ENCODE results near the gene PEX6.

The PEX6 gene

DNA sequence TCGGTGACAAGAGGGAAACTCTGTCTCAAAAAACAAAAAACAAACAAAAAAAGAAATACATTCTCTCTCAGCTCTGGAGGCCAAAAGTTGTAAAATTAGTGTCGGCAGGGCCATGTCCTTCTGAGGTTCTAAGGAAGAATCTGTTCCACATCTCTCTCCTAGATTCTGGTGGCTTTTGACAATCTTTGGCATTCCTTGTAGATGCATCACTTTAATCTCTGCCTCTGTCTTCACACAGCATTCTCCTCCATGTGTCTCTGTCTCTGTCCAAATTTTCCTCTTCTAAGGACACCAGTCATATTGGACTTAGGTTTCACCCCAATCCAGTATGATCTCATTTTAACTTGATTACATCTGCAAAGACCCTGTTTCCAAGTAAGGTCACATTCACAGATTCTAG is 14.5 kb upstream of the PEX6 start:
- no peak for DNase-seq

DNA sequence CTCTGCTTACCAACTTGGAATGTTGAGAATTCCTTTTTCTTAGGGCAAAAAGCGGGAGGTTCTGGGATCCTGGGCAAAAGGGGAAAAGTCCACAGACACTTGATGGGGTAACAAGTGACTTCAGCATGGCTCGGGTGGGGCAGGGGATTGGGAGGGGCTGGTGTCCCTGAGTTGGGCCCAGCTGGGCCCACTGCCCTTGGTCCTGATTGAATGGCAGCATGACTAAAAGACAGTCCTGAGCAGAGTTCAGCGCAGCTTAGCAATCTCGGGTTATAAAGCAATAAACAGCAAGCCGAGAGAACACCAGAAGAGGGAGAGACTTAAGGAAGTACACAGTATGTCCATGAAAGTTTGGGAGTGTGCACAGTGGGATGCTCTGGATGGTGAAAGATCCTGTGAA is 10.9 kb upstream of the PEX6 start:
- no peak for DNase-seq

DNA sequence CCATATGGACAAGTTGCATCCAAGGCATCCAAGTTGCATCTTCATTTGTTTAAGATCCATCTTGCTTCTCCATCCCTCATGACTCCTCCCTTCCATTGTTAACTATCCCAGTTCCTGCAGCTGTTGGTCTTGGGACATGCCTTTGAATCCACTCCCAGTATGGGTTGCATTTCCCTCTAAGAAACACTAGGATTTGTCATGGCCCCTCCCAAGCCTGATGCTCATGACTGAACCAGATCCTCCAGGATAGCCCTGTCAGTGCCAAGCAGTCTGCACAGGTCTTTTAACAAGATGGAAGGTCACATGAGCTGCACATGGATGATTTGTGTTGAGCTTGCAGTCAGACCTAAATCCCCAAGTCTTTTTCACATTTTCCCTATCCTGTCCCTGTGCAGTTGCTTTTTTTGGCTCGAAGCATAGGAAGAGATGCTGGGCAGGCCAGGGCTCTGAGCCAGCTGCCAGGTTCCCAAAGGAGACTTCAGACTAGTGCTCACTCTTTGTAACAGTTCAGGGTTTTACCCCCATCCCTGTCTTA is 9.6 kb upstream of the PEX6 start:
- DNase-seq: no peak

GRCh38 chr6:42987533-42988451 is 8.8 kb upstream of the PEX6 start:
- no peak for DNase-seq

GRCh38 chr6:42984924-42985475 is 6.0 kb upstream of the PEX6 start:
- no peak for DNase-seq

GRCh38 chr6:42984001-42984923 is 5.3 kb upstream of the PEX6 start, which contains the start of gene PPP2R5D:
PPP2R5D (plus strand) TSS chr6:42984570; CDS start chr6:42984678, 108 bp downstream.
- DNase-seq: peak; percentile 98

DNA sequence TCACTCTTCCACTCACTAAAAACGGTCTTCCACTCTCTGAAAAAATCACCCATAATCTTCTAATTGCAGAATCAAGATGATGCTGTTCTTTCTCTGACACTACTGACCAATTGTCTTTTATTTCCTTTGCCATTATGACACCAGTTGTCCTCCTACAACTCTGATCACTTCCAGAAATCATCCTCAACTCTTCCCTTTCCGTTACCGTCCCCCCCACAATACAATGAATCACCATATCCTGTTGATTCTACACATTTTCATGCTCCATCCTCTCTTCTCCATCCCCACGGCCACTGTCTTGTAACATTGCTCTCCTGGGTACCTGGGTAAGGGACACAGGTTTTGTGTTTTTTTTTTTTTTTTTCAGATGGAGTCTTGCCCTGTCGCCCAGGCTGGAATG is 2.9 kb upstream of the PEX6 start:
- DNase-seq: no peak

GRCh38 chr6:42979523-42980177 is 669 bp upstream of the PEX6 start:
- DNase-seq: no peak

DNA sequence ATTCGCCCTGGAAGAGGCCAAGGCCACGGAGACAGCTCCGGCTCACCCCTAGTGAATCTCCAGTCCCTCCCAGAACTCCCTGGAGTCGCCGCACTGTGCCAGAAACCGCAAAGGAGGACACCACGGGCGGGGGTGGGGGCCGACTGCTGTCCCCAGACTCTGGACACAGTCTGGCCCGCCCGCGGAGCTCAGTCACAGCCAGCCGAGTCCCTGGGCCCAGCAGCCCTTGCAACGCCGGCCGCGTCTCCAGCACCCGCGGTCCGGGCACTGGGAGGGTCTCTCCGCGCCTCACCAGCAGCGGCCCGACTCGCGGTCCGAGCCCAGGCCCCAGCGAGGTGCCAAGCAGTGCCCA is 518 bp downstream of the PEX6 start:
- no peak for DNase-seq

DNA sequence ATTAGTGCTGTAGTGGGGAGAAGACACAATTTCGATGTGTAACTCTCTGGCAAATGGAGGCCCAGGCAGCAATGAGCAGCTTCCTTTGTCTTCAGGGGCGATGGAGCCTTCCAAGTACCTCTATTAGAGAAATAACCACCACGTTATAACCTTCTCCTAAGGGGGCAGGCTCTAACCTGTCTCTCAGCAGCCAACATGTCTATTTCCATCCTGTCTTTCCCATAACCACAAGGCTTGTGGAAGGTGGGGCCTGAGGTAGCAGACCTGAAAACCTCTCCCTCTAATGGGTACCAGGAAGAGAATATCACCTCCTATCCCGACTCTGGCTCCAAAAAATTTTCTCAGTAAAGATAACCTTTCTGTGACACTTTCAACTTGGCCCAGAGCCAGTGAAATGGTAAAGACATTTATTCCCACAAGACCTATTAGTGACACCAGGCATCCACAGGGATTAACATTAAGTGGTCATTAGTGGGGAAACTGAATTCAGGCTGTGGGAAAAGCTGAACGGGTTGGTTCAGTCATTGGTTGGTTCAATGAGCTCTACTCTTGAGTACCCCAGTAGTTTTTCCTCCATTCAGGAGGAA is 4.0 kb downstream of the PEX6 start:
- peak; percentile 27 for DNase-seq

DNA sequence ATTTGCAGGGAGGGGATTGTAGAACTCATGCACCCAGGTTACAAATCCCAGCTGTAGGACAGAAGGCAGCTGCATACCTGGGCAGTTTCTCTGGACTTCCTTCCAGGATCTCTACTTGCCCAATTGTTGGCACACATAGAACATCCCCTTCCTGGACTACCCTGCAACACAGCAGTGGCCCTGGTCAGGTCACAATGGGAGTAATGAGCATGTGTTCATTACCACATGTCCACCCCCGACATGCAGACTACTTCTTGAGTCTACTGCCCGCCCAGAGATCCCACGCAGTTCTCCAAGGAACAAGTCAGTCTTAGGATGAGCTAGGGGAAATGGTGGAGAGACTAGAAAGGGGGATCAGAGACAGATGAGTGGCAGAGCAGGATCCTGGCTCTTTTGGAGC is 5.1 kb downstream of the PEX6 start:
- no peak for DNase-seq

GRCh38 chr6:42971746-42972327 is 7.1 kb downstream of the PEX6 start:
- no peak for DNase-seq

GRCh38 chr6:42970871-42971612 is 7.9 kb downstream of the PEX6 start:
- no peak for DNase-seq

DNA sequence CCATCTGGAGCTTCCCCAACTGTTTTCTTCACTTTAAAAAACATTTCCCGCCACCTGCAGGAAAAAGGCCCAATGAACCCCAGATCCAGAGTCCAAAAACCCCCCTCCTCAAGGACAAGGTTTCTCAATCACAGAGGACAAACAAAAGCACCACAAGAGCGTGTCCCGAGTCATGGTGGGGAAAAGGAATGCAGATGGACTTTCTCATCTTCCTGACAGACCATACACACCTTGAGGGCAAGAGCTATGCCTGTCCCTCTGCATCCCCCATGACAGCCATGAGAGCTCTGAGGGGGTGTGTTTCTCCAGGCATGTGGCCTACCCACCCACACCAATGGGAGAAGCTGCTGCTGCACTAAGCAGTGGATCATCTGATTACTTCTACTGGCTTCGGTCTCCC is 9.0 kb downstream of the PEX6 start:
- no peak for DNase-seq

GRCh38 chr6:42969431-42969830 is 9.6 kb downstream of the PEX6 start:
- DNase-seq: no peak

- no peak for DNase-seq
These were observed 10.2 kb downstream of the PEX6 start for GRCh38 chr6:42968783-42969182.

DNA sequence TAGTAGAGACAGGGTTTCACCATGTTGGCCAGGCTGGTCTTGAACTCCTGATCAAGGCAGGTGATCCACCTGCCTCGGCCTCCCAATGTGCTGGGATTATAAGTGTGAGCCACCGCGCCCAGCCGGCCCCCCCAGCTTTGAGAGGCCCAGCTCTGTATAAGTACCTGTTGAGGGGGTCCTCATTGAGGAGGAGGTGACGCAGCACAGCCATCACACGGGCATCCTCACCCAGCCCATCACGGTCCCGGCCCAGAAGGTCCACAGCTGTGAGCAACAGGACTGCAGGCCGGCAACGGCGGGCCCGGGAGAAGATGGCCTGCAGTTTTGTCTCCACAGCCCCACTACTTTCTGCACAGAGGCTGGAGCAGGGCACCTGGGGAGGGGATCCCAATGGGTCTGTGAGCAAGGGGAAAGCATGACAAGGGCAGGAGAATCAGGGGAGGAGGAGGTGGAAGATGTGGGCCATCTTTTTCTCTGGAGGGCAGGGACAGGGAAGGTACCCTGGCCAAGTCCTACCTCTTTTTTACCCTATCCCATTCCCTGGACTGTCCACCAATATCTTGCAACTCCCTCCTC is 10.8 kb downstream of the PEX6 start:
- DNase-seq: no peak

- DNase-seq: no peak
These were observed 11.8 kb downstream of the PEX6 start for GRCh38 chr6:42967228-42967627.

GRCh38 chr6:42966571-42966970 is 12.4 kb downstream of the PEX6 start:
- DNase-seq: no peak

DNA sequence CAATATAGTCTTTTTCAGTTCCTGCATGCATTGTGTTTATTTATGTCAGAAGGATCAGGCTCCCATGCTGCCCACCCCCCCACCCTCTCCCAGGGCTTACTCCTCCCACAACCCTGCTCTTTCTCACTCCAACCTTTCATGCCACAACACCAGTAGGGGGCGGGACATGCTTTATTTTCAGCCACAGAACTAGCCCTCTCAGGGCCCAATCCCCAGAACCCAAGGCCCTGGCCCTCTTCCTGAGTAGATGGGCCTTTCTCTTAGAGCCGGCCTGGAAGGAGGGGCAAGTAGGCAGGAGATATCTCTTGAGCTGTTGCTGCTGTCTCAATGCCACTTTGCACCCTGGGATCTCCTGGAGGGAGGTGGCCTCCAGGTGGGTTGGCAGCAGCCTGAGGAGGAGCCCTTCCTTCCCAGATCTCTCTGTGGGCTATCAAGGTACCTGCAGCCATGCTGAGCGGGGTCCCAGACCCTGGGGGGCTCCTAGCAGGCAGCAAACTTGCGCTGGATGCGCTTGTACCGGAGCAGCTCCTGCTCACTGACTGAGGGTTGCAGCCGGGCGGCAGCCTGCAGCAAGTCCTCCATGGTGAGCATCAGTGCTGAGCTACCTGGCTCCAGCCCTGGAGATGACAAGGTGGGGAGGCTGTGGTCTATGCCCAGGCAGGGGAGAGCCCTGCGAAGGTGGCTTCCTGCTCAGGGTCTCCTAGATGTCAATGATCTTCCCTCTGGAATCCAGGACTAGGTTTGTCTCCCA is 15.0 kb downstream of the PEX6 start:
- no peak for DNase-seq

All from NCI-H2171 (cell line).